Right forelimb (tissue), 1 donor: Measurements from ENCODE around the gene HOTAIR.

Experiments used
- DNase-seq: peaks from one replicate; pipeline ENCODE4 v3.0.0-alpha.2; 2018

HOTAIR gene

GRCh38 chr12:53974084-53975063, at the start of gene HOTAIR:
TSS of gene HOTAIR (minus strand) at chr12:53974954.
- no peak for DNase-seq

GRCh38 chr12:54024127-54024526, 49.4 kb upstream of the HOTAIR start:
- no peak for DNase-seq

GRCh38 chr12:54022960-54023884, 48.5 kb upstream of the HOTAIR start:
- DNase-seq: no peak

GRCh38 chr12:54021432-54022013, 46.8 kb upstream of the HOTAIR start:
- no peak for DNase-seq

- DNase-seq: no peak
Observed at GRCh38 chr12:54020591-54021405, 46.0 kb upstream of the HOTAIR start.

- no peak for DNase-seq
Observed at GRCh38 chr12:54019924-54020590, 45.3 kb upstream of the HOTAIR start.

- DNase-seq: no peak
Observed at GRCh38 chr12:54019091-54019811, 44.5 kb upstream of the HOTAIR start.

- no peak for DNase-seq
Observed at GRCh38 chr12:54018468-54018984, 43.8 kb upstream of the HOTAIR start.

- no peak for DNase-seq
Observed at GRCh38 chr12:54017878-54018467, 43.2 kb upstream of the HOTAIR start.

GRCh38 chr12:54017027-54017788, 42.5 kb upstream of the HOTAIR start:
- no peak for DNase-seq

GRCh38 chr12:54016478-54016964, 41.8 kb upstream of the HOTAIR start:
- no peak for DNase-seq

GRCh38 chr12:54016051-54016450, 41.3 kb upstream of the HOTAIR start:
- no peak for DNase-seq

- no peak for DNase-seq
Observed at GRCh38 chr12:54015018-54015931, 40.5 kb upstream of the HOTAIR start.

- DNase-seq: no peak
Observed at GRCh38 chr12:54014377-54015017, 39.7 kb upstream of the HOTAIR start.

- DNase-seq: no peak
Observed at GRCh38 chr12:54012631-54013409, 38.1 kb upstream of the HOTAIR start.

GRCh38 chr12:54011665-54012532, 37.1 kb upstream of the HOTAIR start:
- DNase-seq: no peak
